ENCODE measurements around the gene ARID1B. TPM values are rescaled to one million over a fixed set of nuclear protein-coding genes. Genes with fewer than 3 reads are reported as not detected.
A peak's percentile ranks its signal among the peaks of the same experiment; 100 is the strongest.

Gene ARID1B
- total and polyA plus RNA-seq, 12 donors = 13.3 to 85.6 (median 50.9) TPM

GRCh38 chr6:157148391-157149323, 371.5 kb downstream of the ARID1B start:
- 56 to 60% (median 57%) methylated on average over 14 to 25 of the region's 25 CpGs for WGBS, 4 donors
- no peak overlapping the region for H3K4me3 ChIP-seq

GRCh38 chr6:157150076-157150475, 372.9 kb downstream of the ARID1B start:
- no peak overlapping the region for H3K4me3 ChIP-seq
- no peaks in the 10 kb centered on the region for H3K27me3 ChIP-seq
- peak overlapping the region in 1 of 5 donors; percentile 88 for H3K27ac ChIP-seq
- peaks cover 16 to 39% of the 10 kb centered on the region in 2 donors for H3K4me1 ChIP-seq (replicated peaks in 1 of 2)
- 95 to 97% (median 96%) methylated on average over 6 of the region's 6 CpGs for WGBS, 4 donors
- no peak for DNase-seq
- H3K36me3 ChIP-seq (replicated peaks in 1 of 2) = peaks cover 0 to 6% of the 10 kb centered on the region in 2 donors
- intact Hi-C loops (cut with DNase I) = no loop called here
- no peak for TF ChIP-seq POLR2A (IDR thresholded peaks at IDR 0.05)
- no peak for TF ChIP-seq CTCF (IDR thresholded peaks at IDR 0.05)
- H3K9me3 ChIP-seq (replicated peaks in 1 of 3) = no peaks in the 10 kb centered on the region

More at GRCh38 chr6:157148391-157149323, 371.5 kb downstream of the ARID1B start:
- peak; percentile 67 to 88 (median 86) for DNase-seq
- Histone ChIP-seq H3K4me1 (replicated peaks in 1 of 2) (peaks cover 16 to 52% of the 10 kb centered on the region in 2 donors), H3K36me3 (replicated peaks in 1 of 2) (peaks cover 0 to 6% of the 10 kb centered on the region in 2 donors), H3K27ac (peak overlapping the region; percentile 2 to 97 (median 76)), H3K9me3 (replicated peaks in 1 of 3) (no peaks in the 10 kb centered on the region), H3K27me3 (no peaks in the 10 kb centered on the region)
- TF ChIP-seq POLR2A (IDR thresholded peaks at IDR 0.05) (peak in 1 of 2 donors; percentile 52), CTCF (IDR thresholded peaks at IDR 0.05) (no peak)
- intact Hi-C loops (cut with DNase I) = no loop called here

- no peak for DNase-seq
- TF ChIP-seq CTCF (IDR thresholded peaks at IDR 0.05) = no peak
- TF ChIP-seq POLR2A (IDR thresholded peaks at IDR 0.05) = no peak
- 92 to 94% (median 93%) methylated on average over 11 of the region's 11 CpGs for WGBS, 4 donors
- peak overlapping the region in 2 of 5 donors; percentile 46 to 53 for H3K27ac ChIP-seq
- intact Hi-C loops (cut with DNase I) = no loop called here
- H3K27me3 ChIP-seq = no peaks in the 10 kb centered on the region
- no peak overlapping the region for H3K4me3 ChIP-seq
- no peaks in the 10 kb centered on the region for H3K9me3 ChIP-seq (replicated peaks in 1 of 3)
- H3K4me1 ChIP-seq (replicated peaks in 1 of 2) = peaks cover 16 to 36% of the 10 kb centered on the region in 2 donors
- H3K36me3 ChIP-seq (replicated peaks in 1 of 2) = peaks cover 0 to 6% of the 10 kb centered on the region in 2 donors
Measured at GRCh38 chr6:157151029-157151428, 373.9 kb downstream of the ARID1B start.

- Histone ChIP-seq H3K9me3 (replicated peaks in 1 of 3) (no peaks in the 10 kb centered on the region), H3K4me3 (no peak overlapping the region), H3K4me1 (replicated peaks in 1 of 2) (peaks cover 16 to 36% of the 10 kb centered on the region in 2 donors), H3K27me3 (no peaks in the 10 kb centered on the region), H3K36me3 (replicated peaks in 1 of 2) (peaks cover 0 to 6% of the 10 kb centered on the region in 2 donors), H3K27ac (peak overlapping the region in 3 of 5 donors; percentile 21 to 53 (median 46))
- no peak for DNase-seq
- TF ChIP-seq CTCF (IDR thresholded peaks at IDR 0.05) (no peak), POLR2A (IDR thresholded peaks at IDR 0.05) (no peak)
- intact Hi-C loops (cut with DNase I) = no loop called here
- 37 to 43% (median 42%) methylated on average over 3 of the region's 3 CpGs for WGBS, 4 donors
Measured at GRCh38 chr6:157151989-157152388, 374.8 kb downstream of the ARID1B start.

All from adrenal gland (tissue), 12 donors.